HCT116 (cell line): ENCODE measurements around the gene RPUSD2. TPM values are rescaled to one million over a fixed set of nuclear protein-coding genes. Genes with fewer than 3 reads are reported as not detected.

Experiments used
- ATAC-seq: fragments of 200-7000 bp; cut with Tn5 transposase; 2 replicates; pipeline ENCODE4 v1.9.1; 2020; ENCODE audit warnings: mild to moderate bottlenecking, moderate library complexity
- BruUV-seq: library from RNA; stranded (reverse); fragments of 400-500 nt; replicated peaks from 2 replicates; lab custom pipeline; 2021; lab: Mats Ljungman, UMichigan
- CTCF ChIA-PET: fragments of 300-600 bp; sonication (Branson Sonifier 250); formaldehyde crosslinking; loops from one replicate; lab custom pipeline; 2021; ENCODE audit warnings: antibody characterized with exemption; lab: Charles Lee
- POLR2A ChIA-PET: fragments of 300-600, 350-600 bp; sonication (Branson Sonifier 250); formaldehyde crosslinking; loops from one replicate; lab custom pipeline; 2021; ENCODE audit warnings: antibody characterized with exemption; lab: Charles Lee
- RAD21 ChIA-PET, 2 experiments: fragments of 300-600 bp; sonication (Branson Sonifier 250); formaldehyde crosslinking; loops; one replicate each; lab custom pipeline; 2023; ENCODE audit warnings: low total read pairs in 2 of 2; ENCODE audit not compliant: uncharacterized antibody in 2 of 2, unreplicated experiment in 2 of 2, low non-redundant PET in 1 of 2; lab: Charles Lee
- DNase-seq: peaks from one replicate; pipeline ENCODE4 v3.0.0-alpha.2; 2010; ENCODE audit warnings: low read depth, low spot score
- H2AFZ ChIP-seq: fragments of 200-600 bp; shearing (Covaris generic), sonication (generic); 2 replicates; pipeline ENCODE4 v1.6.1; 2017; ENCODE audit warnings: low read depth, mixed run types, mixed read lengths, antibody characterized with exemption, low read length; ENCODE audit not compliant: poor library complexity, severe bottlenecking
- H3K27ac ChIP-seq: 2 replicates; pipeline ENCODE4 v1.5.1; 2012; ENCODE audit warnings: low read depth, low read length
- H3K27me3 ChIP-seq: fragments of 200-600 bp; sonication (generic); 2 replicates; pipeline ENCODE4 v1.6.1; 2016; ENCODE audit warnings: mixed run types, low read length, mixed read lengths; ENCODE audit not compliant: insufficient read depth
- H3K36me3 ChIP-seq, 2 experiments: fragments of 200-500 bp in 1 of 2; fragments of 200-600 bp in 1 of 2; sonication (Bioruptor generic) in 1 of 2; sonication (generic) in 1 of 2; 2 replicates each; pipeline versions ENCODE4 v1.5.1 to v1.6.1; 2014 to 2016; ENCODE audit warnings: low read length in 2 of 2, inconsistent platforms in 1 of 2, mixed read lengths in 1 of 2, mixed run types in 1 of 2; ENCODE audit not compliant: insufficient read depth in 2 of 2, control insufficient read depth in 1 of 2
- H3K4me1 ChIP-seq, 2 experiments: fragments of 200-600 bp in 1 of 2; sonication (generic) in 1 of 2; 2 replicates each; pipeline versions ENCODE4 v1.5.1 to v1.6.1; 2012 to 2017; ENCODE audit warnings: low read length in 2 of 2, inconsistent platforms in 1 of 2, mild to moderate bottlenecking in 1 of 2, mixed read lengths in 1 of 2, mixed run types in 1 of 2, moderate library complexity in 1 of 2; ENCODE audit not compliant: insufficient read depth in 2 of 2, control insufficient read depth in 1 of 2
- H3K4me2 ChIP-seq: fragments of 200-600 bp; sonication (generic); 2 replicates; pipeline ENCODE4 v1.6.1; 2017; ENCODE audit warnings: mixed run types, low read length, mixed read lengths
- H3K4me3 ChIP-seq, 2 experiments: fragments of 200-600 bp in 1 of 2; sonication (generic) in 1 of 2; replicated peaks in 1 of 2; 2 replicates each; pipeline ENCODE4 v1.5.1; 2011 to 2016; ENCODE audit warnings: low read length in 2 of 2, control low read depth in 1 of 2, low read depth in 1 of 2, mild to moderate bottlenecking in 1 of 2, mixed read lengths in 1 of 2, mixed run types in 1 of 2
- H3K79me2 ChIP-seq: fragments of 200-600 bp; sonication (generic); 2 replicates; pipeline ENCODE4 v1.6.1; 2017; ENCODE audit warnings: mild to moderate bottlenecking, mixed run types, low read length, moderate library complexity, mixed read lengths; ENCODE audit not compliant: insufficient read depth
- H3K9ac ChIP-seq: fragments of 200-600 bp; sonication (generic); 2 replicates; pipeline ENCODE4 v1.6.1; 2016; ENCODE audit warnings: low read length, mixed read lengths
- H3K9me2 ChIP-seq: fragments of 200-600 bp; sonication (generic), shearing (Covaris generic); 2 replicates; pipeline ENCODE4 v1.6.1; 2017; ENCODE audit warnings: mixed run types, mild to moderate bottlenecking, moderate library complexity; ENCODE audit not compliant: insufficient read depth
- H3K9me3 ChIP-seq, 2 experiments: fragments of 200-500 bp in 1 of 2; fragments of 200-600 bp in 1 of 2; sonication (Bioruptor generic) in 1 of 2; sonication (generic) in 1 of 2; 2 replicates each; pipeline ENCODE4 v1.6.1; 2014 to 2017; ENCODE audit warnings: low read length in 2 of 2, mixed read lengths in 2 of 2, inconsistent platforms in 1 of 2, low read depth in 1 of 2, mild to moderate bottlenecking in 1 of 2, mixed run types in 1 of 2, moderate library complexity in 1 of 2; ENCODE audit not compliant: control insufficient read depth in 1 of 2, insufficient read depth in 1 of 2
- H4K20me1 ChIP-seq: fragments of 200-600 bp; sonication (generic), shearing (Covaris generic); 2 replicates; pipeline ENCODE4 v1.6.1; 2017; ENCODE audit warnings: mixed run types, mild to moderate bottlenecking, moderate library complexity; ENCODE audit not compliant: insufficient read depth
- CBX3 ChIP-seq: IDR thresholded peaks from 2 replicates; pipeline ENCODE4 v1.6.1; 2012; ENCODE audit warnings: low read depth
- CEBPB ChIP-seq: IDR thresholded peaks from 2 replicates; pipeline ENCODE4 v1.6.1; 2012; ENCODE audit warnings: low read depth
- EGR1 ChIP-seq: IDR thresholded peaks from 2 replicates; pipeline ENCODE4 v1.6.1; 2012; ENCODE audit warnings: low read depth
- EZH2 ChIP-seq: fragments of 200-600 bp; sonication (generic); IDR thresholded peaks from 2 replicates; pipeline ENCODE4 v1.6.1; 2017; ENCODE audit warnings: antibody characterized with exemption, mixed run types
- EZH2phosphoT487 ChIP-seq: fragments of 200-600 bp; IDR thresholded peaks from 2 replicates; pipeline ENCODE4 v1.6.1; 2018; ENCODE audit warnings: antibody characterized with exemption, borderline replicate concordance
- FOSL1 ChIP-seq: IDR thresholded peaks from 2 replicates; pipeline ENCODE4 v1.6.1; 2012; ENCODE audit warnings: low read depth
- JUND ChIP-seq: IDR thresholded peaks from 2 replicates; pipeline ENCODE4 v1.6.1; 2012
- MAX ChIP-seq: IDR thresholded peaks from 2 replicates; pipeline ENCODE4 v1.6.1; 2012
- POLR2A ChIP-seq: IDR thresholded peaks from 2 replicates; pipeline ENCODE4 v1.7.0; 2011; ENCODE audit warnings: borderline replicate concordance; ENCODE audit not compliant: insufficient read depth, insufficient read length; ENCODE audit errors: extremely low read depth
- POLR2AphosphoS5 ChIP-seq: IDR thresholded peaks from 2 replicates; pipeline ENCODE4 v1.6.1; 2011; ENCODE audit warnings: mild to moderate bottlenecking, low read depth, low read length, moderate library complexity
- RAD21 ChIP-seq: IDR thresholded peaks from 2 replicates; pipeline ENCODE4 v1.6.1; 2012; ENCODE audit warnings: low read depth, mild to moderate bottlenecking
- SIN3A ChIP-seq: IDR thresholded peaks from 2 replicates; pipeline ENCODE4 v1.6.1; 2012; ENCODE audit warnings: low read depth
- SP1 ChIP-seq: IDR thresholded peaks from 2 replicates; pipeline ENCODE4 v1.6.1; 2012; ENCODE audit warnings: low read depth
- SRF ChIP-seq: IDR thresholded peaks from 2 replicates; pipeline ENCODE4 v1.6.1; 2012; ENCODE audit warnings: low read depth
- TCF7L2 ChIP-seq: IDR thresholded peaks from 2 replicates; pipeline ENCODE4 v1.7.0; 2011; ENCODE audit warnings: borderline replicate concordance, inconsistent platforms; ENCODE audit not compliant: insufficient read depth, insufficient read length; ENCODE audit errors: extremely low read depth
- YY1 ChIP-seq: IDR thresholded peaks from 2 replicates; pipeline ENCODE4 v1.6.1; 2011; ENCODE audit warnings: low read length, low read depth, moderate library complexity, mild to moderate bottlenecking; ENCODE audit not compliant: insufficient replicate concordance; ENCODE audit errors: extremely low read depth
- ZFX ChIP-seq: fragments of 450-650 bp; IDR thresholded peaks from 2 replicates; pipeline ENCODE4 v1.6.1; 2017
- intact Hi-C: fragments of 100-400 bp; cut with micrococcal nuclease; formaldehyde crosslinking; loops from 2 replicates; pipeline ENCODE4 v1.10.0; 2022
- total RNA-seq: library from RNA; stranded (reverse); gene quantifications from one replicate; pipeline ENCODE4 v1.2.1, GENCODE V29; 2021; ENCODE audit not compliant: unreplicated experiment
- TF ChIP-seq, protein P1 (sequence below): IDR thresholded peaks from 2 replicates; pipeline ENCODE4 v1.6.1; 2011; ENCODE audit warnings: mild to moderate bottlenecking, low read length, moderate library complexity; ENCODE audit not compliant: insufficient replicate concordance; ENCODE audit errors: extremely low read depth

Gene RPUSD2
- total RNA-seq, 1 experiment from 2014 or later = 22.5 TPM

DNA sequence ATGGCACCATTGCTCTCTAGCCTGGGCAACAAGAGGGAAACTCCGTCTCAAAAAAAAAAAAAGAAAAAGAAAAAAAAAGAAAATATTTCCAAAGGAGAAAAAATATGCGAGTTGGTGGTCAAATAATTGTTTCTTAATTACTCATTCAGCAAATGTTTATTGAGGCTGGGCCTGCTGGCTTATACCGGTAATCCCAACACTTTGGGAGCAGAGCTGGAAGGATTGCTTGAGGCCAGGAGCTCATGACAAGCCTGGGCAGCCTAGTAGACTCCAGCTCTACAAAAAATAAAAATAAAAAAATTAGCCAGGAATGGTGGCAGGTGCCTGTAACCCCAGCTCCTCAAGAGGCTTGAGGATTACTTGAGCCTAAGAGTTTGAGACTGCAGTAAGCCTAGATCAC, 29.0 kb downstream of the RPUSD2 start:
- TF ChIP-seq YY1 (no peak), CBX3 (no peak), TCF7L2 (no peak), CEBPB (no peak), EZH2 (no peak), SIN3A (no peak), RAD21 (no peak), POLR2A (no peak), EZH2phosphoT487 (no peak), ZFX (no peak), SRF (no peak), FOSL1 (no peak), SP1 (no peak)
- Histone ChIP-seq H3K4me1 (peaks cover 0 to 9% of the 10 kb centered on the region in 2 experiments; a peak in 2 of 4 replicates), H3K9me3 (no peaks in the 10 kb centered on the region), H3K36me3 (no peaks in the 10 kb centered on the region), H3K4me3 (no peak overlapping the region), H3K9ac (no peak overlapping the region), H3K79me2 (peaks cover 70% of the 10 kb centered on the region), H3K27ac (no peak overlapping the region), H3K4me2 (no peak overlapping the region), H2AFZ (no peak overlapping the region), H4K20me1 (no peaks in the 10 kb centered on the region), H3K9me2 (no peaks in the 10 kb centered on the region), H3K27me3 (no peaks in the 10 kb centered on the region)
- no TSS peak for BruUV-seq
- ChIA-PET RAD21 (no interaction called here), CTCF (interaction anchor here (3.7 kb wide), 1 partner anchor 9 kb away, joined by 13 read pairs; no protein-coding TSS in a partner anchor), POLR2A (no interaction called here)
- intact Hi-C loops = loop anchor here (10.0 kb wide), 1 partner anchor 187 kb away; no protein-coding TSS in a partner anchor
- DNase-seq (no peak), ATAC-seq (no peak)

DNA sequence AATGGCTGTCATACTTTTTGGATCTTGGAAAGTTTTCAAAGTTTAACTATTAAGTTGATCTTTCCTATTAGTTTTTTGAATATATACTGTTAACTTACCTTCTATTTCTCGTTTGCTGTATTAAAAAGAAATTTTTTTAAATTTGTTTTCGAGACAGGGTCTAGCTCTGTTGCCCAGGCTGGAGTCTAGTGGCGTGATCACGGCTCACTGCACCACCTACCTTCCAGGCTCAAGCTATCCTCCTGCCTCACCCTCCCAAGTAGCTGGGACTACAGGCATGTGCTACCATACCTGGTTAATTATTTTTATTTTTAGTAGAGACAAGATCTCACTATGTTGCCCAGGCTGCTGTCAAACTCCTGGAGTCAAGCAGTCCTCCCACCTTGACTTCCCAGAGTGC, 29.6 kb downstream of the RPUSD2 start:
- Histone ChIP-seq H4K20me1 (no peaks in the 10 kb centered on the region), H3K4me2 (no peak overlapping the region), H3K4me3 (no peak overlapping the region), H3K9me2 (no peaks in the 10 kb centered on the region), H3K9ac (no peak overlapping the region), H3K27ac (no peak overlapping the region), H3K79me2 (peaks cover 76% of the 10 kb centered on the region), H3K9me3 (no peaks in the 10 kb centered on the region), H3K27me3 (no peaks in the 10 kb centered on the region), H2AFZ (no peak overlapping the region), H3K36me3 (0 out of 4 replicates have a peak, but pooled peaks cover 0 to 1% of the 10 kb centered on the region in 2 experiments)
- intact Hi-C loops = loop anchor here (10.0 kb wide), 1 partner anchor 186 kb away; no protein-coding TSS in a partner anchor
- ATAC-seq (no peak), DNase-seq (no peak)
- ChIA-PET RAD21 (no interaction called here), POLR2A (no interaction called here)
- no TSS peak for BruUV-seq
- TF ChIP-seq, protein P1, sequence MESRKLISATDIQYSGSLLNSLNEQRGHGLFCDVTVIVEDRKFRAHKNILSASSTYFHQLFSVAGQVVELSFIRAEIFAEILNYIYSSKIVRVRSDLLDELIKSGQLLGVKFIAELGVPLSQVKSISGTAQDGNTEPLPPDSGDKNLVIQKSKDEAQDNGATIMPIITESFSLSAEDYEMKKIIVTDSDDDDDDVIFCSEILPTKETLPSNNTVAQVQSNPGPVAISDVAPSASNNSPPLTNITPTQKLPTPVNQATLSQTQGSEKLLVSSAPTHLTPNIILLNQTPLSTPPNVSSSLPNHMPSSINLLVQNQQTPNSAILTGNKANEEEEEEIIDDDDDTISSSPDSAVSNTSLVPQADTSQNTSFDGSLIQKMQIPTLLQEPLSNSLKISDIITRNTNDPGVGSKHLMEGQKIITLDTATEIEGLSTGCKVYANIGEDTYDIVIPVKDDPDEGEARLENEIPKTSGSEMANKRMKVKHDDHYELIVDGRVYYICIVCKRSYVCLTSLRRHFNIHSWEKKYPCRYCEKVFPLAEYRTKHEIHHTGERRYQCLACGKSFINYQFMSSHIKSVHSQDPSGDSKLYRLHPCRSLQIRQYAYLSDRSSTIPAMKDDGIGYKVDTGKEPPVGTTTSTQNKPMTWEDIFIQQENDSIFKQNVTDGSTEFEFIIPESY = no peak
- TF ChIP-seq SRF (no peak), CEBPB (no peak), EGR1 (no peak), JUND (no peak), POLR2AphosphoS5 (no peak), EZH2phosphoT487 (no peak), YY1 (no peak), SP1 (no peak), POLR2A (no peak), MAX (no peak), CBX3 (no peak)
- TF ChIP-seq, all 23 proteins: peak for 0
- peaks cover 0 to 9% of the 10 kb centered on the region in 2 experiments; a peak in 2 of 4 replicates for H3K4me1 ChIP-seq
- CTCF ChIA-PET = interaction anchor here (3.7 kb wide), 1 partner anchor 9 kb away, joined by 13 read pairs; no protein-coding TSS in a partner anchor
